Esophagus muscularis mucosa (tissue), 4 donors: Measurements from ENCODE around the gene ATRIP. TPM values are rescaled to one million over a fixed set of nuclear protein-coding genes. Genes with fewer than 3 reads are reported as not detected.

Experiments used
- DNase-seq: peaks from one replicate; pipeline ENCODE4 v3.0.0-alpha.2; 2017; ENCODE audit errors: extremely low spot score
- H3K27ac ChIP-seq, 4 donors: fragments of 200-600 bp; sonication (generic); replicated peaks in 1 of 4; 1 replicate in 3 of 4; 2 replicates in 1 of 4; pipeline ENCODE4 v1.5.1; 2016 to 2019; ENCODE audit warnings: mild to moderate bottlenecking in 1 of 4
- H3K27me3 ChIP-seq, 4 donors: fragments of 200-600 bp; sonication (generic); one replicate each; pipeline versions ENCODE4 v1.5.1 to v1.6.0; 2016 to 2019
- H3K36me3 ChIP-seq, 4 donors: fragments of 200-600 bp; sonication (generic); one replicate each; pipeline ENCODE4 v1.5.1; 2016 to 2019
- H3K4me1 ChIP-seq, 4 donors: fragments of 200-600 bp; sonication (generic); one replicate each; pipeline ENCODE4 v1.5.1; 2016 to 2019
- H3K4me3 ChIP-seq, 4 donors: fragments of 200-600 bp; sonication (generic); 1 replicate in 2 of 4; 2 replicates in 2 of 4; pipeline ENCODE4 v1.5.1; 2016 to 2019; ENCODE audit warnings: mild to moderate bottlenecking in 4 of 4, moderate library complexity in 1 of 4
- H3K9me3 ChIP-seq, 4 donors: fragments of 200-600 bp; sonication (generic); 1 replicate in 3 of 4; 2 replicates in 1 of 4; pipeline ENCODE4 v1.5.1; 2016 to 2019
- CTCF ChIP-seq, 3 experiments: fragments of 200-600 bp in 2 of 3; fragments of 450-650 bp in 1 of 3; sonication (generic) in 2 of 3; IDR thresholded peaks; one replicate each; pipeline ENCODE4 v1.5.1; 2017 to 2019; ENCODE audit warnings: antibody characterized with exemption in 3 of 3, mild to moderate bottlenecking in 2 of 3, moderate library complexity in 1 of 3
- EP300 ChIP-seq: sonication (generic); formaldehyde crosslinking; IDR thresholded peaks from one replicate; pipeline ENCODE4 v1.6.1; 2017; ENCODE audit warnings: antibody characterized with exemption
- POLR2A ChIP-seq: fragments of 450-650 bp; IDR thresholded peaks from one replicate; pipeline ENCODE4 v1.6.1; 2017; ENCODE audit warnings: antibody characterized with exemption, moderate library complexity, mild to moderate bottlenecking, low read depth
- POLR2AphosphoS5 ChIP-seq, 2 donors: sonication (generic); formaldehyde crosslinking; IDR thresholded peaks; one replicate each; pipeline ENCODE4 v1.6.1; 2017; ENCODE audit warnings: antibody characterized with exemption in 2 of 2
- WGBS: methylation state at CpG from one replicate; pipeline ENCODE4 v1.1.5; 2018; 5-methylcytosine and 5-hydroxymethylcytosine counted together
- intact Hi-C: fragments of 100-400 bp; cut with DNase I; formaldehyde crosslinking; loops from one replicate; pipeline ENCODE4 v1.15.1; 2023
- total RNA-seq, 4 donors: library from RNA; depleted of rRNA; stranded (reverse); fragments of >200 nt; gene quantifications; one replicate each; pipeline versions ENCODE4 v1.1.0 to v1.2.1, GENCODE V29; 2016

Gene ATRIP
- total RNA-seq, 4 donors from 2014 or later: 4.2 to 8.5 (median 5.3) TPM

GRCh38 chr3:48410205-48411040 lies 36.1 kb upstream of the ATRIP start:
- Histone ChIP-seq H3K27me3 (no peaks in the 10 kb centered on the region), H3K27ac (peak overlapping the region; percentile 21 to 34 (median 22)), H3K9me3 (no peaks in the 10 kb centered on the region), H3K36me3 (peaks cover 83 to 100% (median 98%) of the 10 kb centered on the region in 4 donors), H3K4me3 (no peak overlapping the region), H3K4me1 (peaks cover 0 to 31% (median 16%) of the 10 kb centered on the region in 4 donors)
- WGBS: 94% methylated on average over 10 of the region's 16 CpGs
- TF ChIP-seq POLR2A: no peak
- TF ChIP-seq EP300: no peak
- TF ChIP-seq POLR2AphosphoS5 (IDR thresholded peaks at IDR 0.05): no peak
- DNase-seq: no peak
- intact Hi-C loops: no loop called here

GRCh38 chr3:48411041-48411588 lies 35.4 kb upstream of the ATRIP start:
- 88% methylated on average over 8 of the region's 9 CpGs for WGBS
- Histone ChIP-seq H3K9me3 (no peaks in the 10 kb centered on the region), H3K36me3 (peaks cover 84 to 100% (median 100%) of the 10 kb centered on the region in 4 donors), H3K27me3 (no peaks in the 10 kb centered on the region), H3K4me1 (peaks cover 0 to 27% (median 15%) of the 10 kb centered on the region in 4 donors), H3K27ac (peak overlapping the region in 2 of 4 donors; percentile 22 to 23), H3K4me3 (no peak overlapping the region)
- TF ChIP-seq POLR2AphosphoS5 (IDR thresholded peaks at IDR 0.05): no peak
- TF ChIP-seq POLR2A: no peak
- TF ChIP-seq CTCF (IDR thresholded peaks at IDR 0.05): no peak
- no peak for TF ChIP-seq EP300
- intact Hi-C loops: no loop called here
- DNase-seq: no peak

- peak overlapping the region in 2 of 4 donors; percentile 17 to 49 for H3K27ac ChIP-seq
- 97% methylated on average over 7 of the region's 11 CpGs for WGBS
Observed at GRCh38 chr3:48411606-48412374, 34.7 kb upstream of the ATRIP start.

GRCh38 chr3:48412375-48413001 lies 34.0 kb upstream of the ATRIP start:
- Histone ChIP-seq H3K4me1 (peaks cover 0 to 27% (median 15%) of the 10 kb centered on the region in 4 donors), H3K27me3 (no peaks in the 10 kb centered on the region), H3K27ac (peak overlapping the region in 3 of 4 donors; percentile 17 to 49 (median 38)), H3K9me3 (no peaks in the 10 kb centered on the region), H3K36me3 (peaks cover 90 to 100% (median 100%) of the 10 kb centered on the region in 4 donors), H3K4me3 (no peak overlapping the region)
- WGBS: 89% methylated on average over 17 of the region's 19 CpGs
- intact Hi-C loops: no loop called here
- no peak for DNase-seq
- TF ChIP-seq POLR2AphosphoS5 (IDR thresholded peaks at IDR 0.05) (no peak), POLR2A (no peak), EP300 (no peak), CTCF (IDR thresholded peaks at IDR 0.05) (no peak)

More at GRCh38 chr3:48411606-48412374, 34.7 kb upstream of the ATRIP start:
- DNase-seq: no peak
- H3K4me3 ChIP-seq: no peak overlapping the region
- no peak for TF ChIP-seq EP300
- TF ChIP-seq POLR2A: no peak
- no peak for TF ChIP-seq POLR2AphosphoS5 (IDR thresholded peaks at IDR 0.05)
- TF ChIP-seq CTCF (IDR thresholded peaks at IDR 0.05): no peak
- no peaks in the 10 kb centered on the region for H3K27me3 ChIP-seq
- peaks cover 86 to 100% (median 100%) of the 10 kb centered on the region in 4 donors for H3K36me3 ChIP-seq
- H3K4me1 ChIP-seq: peaks cover 0 to 27% (median 15%) of the 10 kb centered on the region in 4 donors
- intact Hi-C loops: no loop called here
- no peaks in the 10 kb centered on the region for H3K9me3 ChIP-seq
